Muscle of leg (tissue), 11 donors: ENCODE data around the gene TNNI3K. TPM values are rescaled to one million over a fixed set of nuclear protein-coding genes. Genes with fewer than 3 reads are reported as not detected.
"Not testable (repeated sequence)": the region's sequence is repeated elsewhere in the genome, so short reads cannot be mapped to it uniquely, and the experiment has no call there.

Experiments used
- DNase-seq: peaks from one replicate; pipeline ENCODE4 v3.0.0; 2013
- H3K27ac ChIP-seq: one replicate; pipeline ENCODE4 v1.5.1; 2013; ENCODE audit warnings: mild to moderate bottlenecking, low read length, control low read depth
- H3K27me3 ChIP-seq: one replicate; pipeline ENCODE4 v1.6.1; 2013; ENCODE audit warnings: low read length; ENCODE audit not compliant: control insufficient read depth, insufficient read depth
- H3K36me3 ChIP-seq: one replicate; pipeline ENCODE4 v1.6.1; 2013; ENCODE audit warnings: low read length; ENCODE audit not compliant: control insufficient read depth, insufficient read depth
- H3K4me1 ChIP-seq: one replicate; pipeline ENCODE4 v1.6.1; 2013; ENCODE audit warnings: low read length; ENCODE audit not compliant: control insufficient read depth, insufficient read depth
- H3K4me3 ChIP-seq: one replicate; pipeline ENCODE4 v1.5.1; 2013; ENCODE audit warnings: low read length, control low read depth
- H3K9me3 ChIP-seq: replicated peaks from 2 replicates; pipeline ENCODE4 v1.6.1; 2013; ENCODE audit warnings: low read depth, low read length; ENCODE audit not compliant: control insufficient read depth
- WGBS: methylation state at CpG from one replicate; pipeline ENCODE4 v1.1.5; 2013; ENCODE audit warnings: missing lambda C conversion rate; ENCODE audit not compliant: insufficient coverage; 5-methylcytosine and 5-hydroxymethylcytosine counted together
- polyA plus RNA-seq, 8 donors: library from polyadenylated mRNA; unstranded; fragments of 120-200 nt; gene quantifications; one replicate each; pipeline versions ENCODE4 v1.2.1 to v1.2.3, GENCODE V29; 2013; ENCODE audit warnings: inconsistent platforms in 1 of 8, low replicate concordance in 1 of 8; ENCODE audit not compliant: insufficient read length in 8 of 8, insufficient read depth in 1 of 8
- total RNA-seq: library from RNA; stranded (reverse); fragments of 120-200 nt; gene quantifications from one replicate; pipeline ENCODE4 v1.2.4, GENCODE V29; 2013

TNNI3K gene
- total and polyA plus RNA-seq, 9 donors = 0.41 to 3.1 (median 1.2) TPM

GRCh38 chr1:74236440-74236839 lies 1.3 kb downstream of the TNNI3K start:
- H3K27ac ChIP-seq = no peak overlapping the region
- WGBS = 94% methylated on average over 2 of the region's 3 CpGs
- no peaks in the 10 kb centered on the region for H3K27me3 ChIP-seq
- H3K9me3 ChIP-seq = no peaks in the 10 kb centered on the region
- no peaks in the 10 kb centered on the region for H3K36me3 ChIP-seq
- DNase-seq = no peak
- H3K4me1 ChIP-seq = no peaks in the 10 kb centered on the region
- H3K4me3 ChIP-seq = no peak overlapping the region

- no peak for DNase-seq
- Histone ChIP-seq H3K4me1 (no peaks in the 10 kb centered on the region), H3K4me3 (no peak overlapping the region), H3K9me3 (no peaks in the 10 kb centered on the region), H3K36me3 (no peaks in the 10 kb centered on the region), H3K27me3 (no peaks in the 10 kb centered on the region), H3K27ac (no peak overlapping the region)
- no CpG with 5 or more reads among the region's 1 CpG for WGBS
These were observed 1.8 kb downstream of the TNNI3K start for GRCh38 chr1:74237035-74237434.

- no peaks in the 10 kb centered on the region for H3K4me1 ChIP-seq
- H3K9me3 ChIP-seq = no peaks in the 10 kb centered on the region
- no peak overlapping the region for H3K27ac ChIP-seq
- no peaks in the 10 kb centered on the region for H3K36me3 ChIP-seq
- no peaks in the 10 kb centered on the region for H3K27me3 ChIP-seq
- WGBS = no CpG with 5 or more reads among the region's 4 CpGs
- H3K4me3 ChIP-seq = no peak overlapping the region
- no peak for DNase-seq
These were observed 2.6 kb downstream of the TNNI3K start for GRCh38 chr1:74237787-74238186.

- WGBS = 10% methylated on average over 2 of the region's 2 CpGs
- H3K36me3 ChIP-seq = no peaks in the 10 kb centered on the region
- no peak overlapping the region for H3K4me3 ChIP-seq
- no peak overlapping the region for H3K27ac ChIP-seq
- no peaks in the 10 kb centered on the region for H3K27me3 ChIP-seq
- DNase-seq = no peak
- H3K9me3 ChIP-seq = peaks cover 2% of the 10 kb centered on the region
- no peaks in the 10 kb centered on the region for H3K4me1 ChIP-seq
These were observed 10.1 kb downstream of the TNNI3K start for GRCh38 chr1:74245168-74245772.

GRCh38 chr1:74246315-74246714 lies 11.1 kb downstream of the TNNI3K start:
- Histone ChIP-seq H3K4me1 (no peaks in the 10 kb centered on the region), H3K27me3 (no peaks in the 10 kb centered on the region), H3K36me3 (no peaks in the 10 kb centered on the region), H3K27ac (no peak overlapping the region), H3K9me3 (peaks cover 2% of the 10 kb centered on the region), H3K4me3 (no peak overlapping the region)
- DNase-seq = no peak
- 63% methylated on average over 1 of the region's 2 CpGs for WGBS

GRCh38 chr1:74247881-74248528 lies 12.8 kb downstream of the TNNI3K start:
- Histone ChIP-seq H3K27ac (no peak overlapping the region), H3K36me3 (no peaks in the 10 kb centered on the region), H3K27me3 (no peaks in the 10 kb centered on the region), H3K4me3 (no peak overlapping the region), H3K9me3 (peaks cover 2% of the 10 kb centered on the region), H3K4me1 (no peaks in the 10 kb centered on the region)
- WGBS = 98% methylated on average over 12 of the region's 22 CpGs
- DNase-seq = no peak

- H3K36me3 ChIP-seq, H3K27me3 ChIP-seq, H3K9me3 ChIP-seq, H3K4me3 ChIP-seq, DNase-seq, H3K4me1 ChIP-seq, H3K27ac ChIP-seq: not testable (repeated sequence)
- WGBS = 88% methylated on average over 29 of the region's 32 CpGs
These were observed 18.1 kb downstream of the TNNI3K start for GRCh38 chr1:74253243-74253824.

- Histone ChIP-seq H3K4me1 (no peaks in the 10 kb centered on the region), H3K4me3 (no peak overlapping the region), H3K9me3 (no peaks in the 10 kb centered on the region), H3K27me3 (no peaks in the 10 kb centered on the region), H3K36me3 (no peaks in the 10 kb centered on the region), H3K27ac (no peak overlapping the region)
- WGBS = no CpG with 5 or more reads among the region's 3 CpGs
- no peak for DNase-seq
These were observed 30.8 kb downstream of the TNNI3K start for GRCh38 chr1:74266001-74266400.

- Histone ChIP-seq H3K27me3 (no peaks in the 10 kb centered on the region), H3K4me1 (no peaks in the 10 kb centered on the region), H3K36me3 (no peaks in the 10 kb centered on the region), H3K9me3 (no peaks in the 10 kb centered on the region), H3K4me3 (no peak overlapping the region), H3K27ac (no peak overlapping the region)
- WGBS = no CpG with 5 or more reads among the region's 2 CpGs
- DNase-seq = no peak
These were observed 36.3 kb downstream of the TNNI3K start for GRCh38 chr1:74271503-74271902.

GRCh38 chr1:74280642-74281396 lies 45.6 kb downstream of the TNNI3K start:
- Histone ChIP-seq H3K4me3 (no peak overlapping the region), H3K27ac (no peak overlapping the region), H3K27me3 (no peaks in the 10 kb centered on the region), H3K9me3 (no peaks in the 10 kb centered on the region), H3K4me1 (no peaks in the 10 kb centered on the region), H3K36me3 (no peaks in the 10 kb centered on the region)
- 100% methylated on average over 2 of the region's 6 CpGs for WGBS
- no peak for DNase-seq
